GM12873 (cell line): Measurements from ENCODE around the gene SPECC1L.

Experiments used
- TF ChIP-seq, protein P1 (sequence below): IDR thresholded peaks from 2 replicates; pipeline ENCODE4 v1.5.1; 2012; ENCODE audit warnings: low read depth, mild to moderate bottlenecking, moderate library complexity, low read length, control low read depth; ENCODE audit not compliant: insufficient read depth; ENCODE audit errors: missing control alignments

The SPECC1L gene

DNA sequence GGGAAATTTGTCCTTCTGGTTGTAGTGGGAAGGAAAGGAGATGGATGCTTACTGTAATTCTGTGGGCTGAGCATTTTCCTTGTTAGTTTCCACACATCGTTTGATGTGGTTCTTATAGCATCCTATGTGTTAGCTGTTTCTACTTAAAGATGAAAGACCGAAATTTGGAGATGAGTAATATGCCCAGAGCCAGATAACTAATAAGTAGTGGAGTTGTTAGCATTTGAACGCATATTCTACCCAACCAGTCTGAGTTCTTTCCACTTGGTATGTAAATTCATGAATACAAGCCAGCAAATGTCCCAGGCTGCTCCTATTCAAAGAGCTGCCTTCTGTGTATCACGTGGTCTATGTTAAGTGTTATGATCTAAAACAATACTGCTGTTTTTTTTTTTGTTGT lies 14.6 kb downstream of the SPECC1L start:
- TF ChIP-seq, protein P1, sequence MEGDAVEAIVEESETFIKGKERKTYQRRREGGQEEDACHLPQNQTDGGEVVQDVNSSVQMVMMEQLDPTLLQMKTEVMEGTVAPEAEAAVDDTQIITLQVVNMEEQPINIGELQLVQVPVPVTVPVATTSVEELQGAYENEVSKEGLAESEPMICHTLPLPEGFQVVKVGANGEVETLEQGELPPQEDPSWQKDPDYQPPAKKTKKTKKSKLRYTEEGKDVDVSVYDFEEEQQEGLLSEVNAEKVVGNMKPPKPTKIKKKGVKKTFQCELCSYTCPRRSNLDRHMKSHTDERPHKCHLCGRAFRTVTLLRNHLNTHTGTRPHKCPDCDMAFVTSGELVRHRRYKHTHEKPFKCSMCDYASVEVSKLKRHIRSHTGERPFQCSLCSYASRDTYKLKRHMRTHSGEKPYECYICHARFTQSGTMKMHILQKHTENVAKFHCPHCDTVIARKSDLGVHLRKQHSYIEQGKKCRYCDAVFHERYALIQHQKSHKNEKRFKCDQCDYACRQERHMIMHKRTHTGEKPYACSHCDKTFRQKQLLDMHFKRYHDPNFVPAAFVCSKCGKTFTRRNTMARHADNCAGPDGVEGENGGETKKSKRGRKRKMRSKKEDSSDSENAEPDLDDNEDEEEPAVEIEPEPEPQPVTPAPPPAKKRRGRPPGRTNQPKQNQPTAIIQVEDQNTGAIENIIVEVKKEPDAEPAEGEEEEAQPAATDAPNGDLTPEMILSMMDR, result no peak

- TF ChIP-seq, protein P1, result no peak
Measured at GRCh38 chr22:24289114-24289513, 18.5 kb downstream of the SPECC1L start.

GRCh38 chr22:24289741-24290163 lies 19.1 kb downstream of the SPECC1L start:
- TF ChIP-seq, protein P1, result no peak

DNA sequence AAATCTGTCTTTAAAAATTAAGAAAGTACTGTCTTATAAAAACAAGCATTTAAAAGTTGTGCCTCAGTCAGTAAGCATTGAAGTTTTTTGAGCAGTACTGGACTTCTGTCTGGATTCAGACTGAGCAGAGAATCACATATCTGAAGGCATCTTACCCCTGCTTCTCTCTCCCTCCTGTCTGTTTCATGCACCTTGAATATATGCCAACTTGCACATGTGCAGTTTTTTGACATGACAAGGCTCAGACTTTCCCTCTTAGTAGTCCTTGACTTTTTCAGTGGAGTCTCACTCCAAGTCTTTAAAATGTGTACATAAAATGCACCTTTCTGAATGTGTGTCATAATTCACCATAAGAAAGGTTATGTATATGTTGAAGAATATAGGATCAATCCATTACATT lies 19.8 kb downstream of the SPECC1L start:
- TF ChIP-seq, protein P1, result no peak

GRCh38 chr22:24291515-24292201 lies 21.0 kb downstream of the SPECC1L start:
- TF ChIP-seq, protein P1, result no peak

GRCh38 chr22:24302591-24302990 lies 32.0 kb downstream of the SPECC1L start:
- TF ChIP-seq, protein P1, result no peak

- TF ChIP-seq, protein P1, result no peak
Measured at GRCh38 chr22:24303007-24303406, 32.4 kb downstream of the SPECC1L start.
